D721Med (cell line): ENCODE results near the gene GKN2.

Experiments used
- DNase-seq: peaks from one replicate; pipeline ENCODE4 v3.0.0; 2011; ENCODE audit warnings: low spot score; ENCODE audit not compliant: insufficient read length
- FAIRE-seq: peaks from 2 replicates; lab custom pipeline; 2011; peaks lifted over from hg19 to GRCh38; lab: Jason Lieb, UNC
- CTCF ChIP-seq: IDR thresholded peaks from 2 replicates; pipeline ENCODE4 v1.5.1; 2012; ENCODE audit warnings: mild to moderate bottlenecking, control low read depth; ENCODE audit not compliant: insufficient read depth; ENCODE audit errors: missing control alignments

GKN2 gene

GRCh38 chr2:68926796-68927195 lies 25.9 kb downstream of the GKN2 start:
- TF ChIP-seq CTCF, result no peak
- FAIRE-seq (no peak), DNase-seq (no peak)

- FAIRE-seq (no peak), DNase-seq (peak; percentile 36)
- peak; percentile 82 for TF ChIP-seq CTCF
Measured at GRCh38 chr2:68925295-68925896, 27.3 kb downstream of the GKN2 start.

GRCh38 chr2:68921646-68922045 lies 31.0 kb downstream of the GKN2 start:
- no peak for TF ChIP-seq CTCF
- no peak for DNase-seq
- no peak for FAIRE-seq

- DNase-seq (no peak), FAIRE-seq (no peak)
- TF ChIP-seq CTCF, result no peak
Measured at GRCh38 chr2:68920481-68921170, 32.1 kb downstream of the GKN2 start.

- TF ChIP-seq CTCF, result no peak
- no peak for DNase-seq
- FAIRE-seq, result no peak
Measured at GRCh38 chr2:68918497-68918896, 34.2 kb downstream of the GKN2 start.

GRCh38 chr2:68917034-68917718 lies 35.5 kb downstream of the GKN2 start:
- FAIRE-seq, result no peak
- no peak for TF ChIP-seq CTCF
- no peak for DNase-seq
